HCEC 1CT (cell line): ENCODE measurements around the gene HEG1.

Experiments used
- DNase-seq: peaks from one replicate; pipeline ENCODE4 v3.0.0-alpha.2; 2017

HEG1 gene

DNA sequence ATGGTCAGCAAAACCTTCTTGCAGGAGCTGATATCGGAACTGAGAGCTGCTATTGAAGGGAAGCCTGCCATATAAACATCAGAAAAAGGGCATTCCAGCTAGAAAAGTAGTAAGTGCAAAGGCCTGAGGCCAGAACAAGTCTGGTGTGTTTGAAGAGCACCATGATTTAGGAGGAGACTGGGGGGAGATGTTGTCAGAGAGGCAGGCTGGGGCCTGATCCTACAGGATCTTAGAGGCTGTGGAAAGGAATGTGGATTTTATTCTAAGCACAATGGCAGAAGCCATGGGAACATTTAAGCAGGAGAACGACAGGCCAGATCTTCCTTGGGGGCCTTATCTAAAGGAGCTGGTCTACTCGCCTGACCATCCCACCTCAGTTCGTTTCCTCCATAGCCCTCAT lies 116.1 kb downstream of the HEG1 start:
- DNase-seq = no peak

DNA sequence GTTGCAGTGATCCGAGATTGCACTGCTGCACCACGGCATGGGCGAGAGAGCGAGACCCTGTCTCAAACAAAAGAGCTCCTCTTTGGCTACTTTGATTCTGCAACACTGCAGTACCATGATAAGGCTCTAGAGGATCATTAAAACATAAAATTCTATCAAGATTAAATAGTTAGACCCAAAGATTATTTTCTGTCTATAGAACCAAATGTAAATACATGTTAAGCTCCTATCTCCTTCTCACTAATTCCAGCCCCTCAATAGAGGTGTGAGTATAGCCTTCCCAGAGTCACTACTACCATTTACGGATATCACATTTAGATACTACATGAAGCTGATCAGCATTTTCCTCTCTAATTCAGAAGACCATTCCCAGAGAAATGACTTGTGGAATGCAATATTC lies 116.9 kb downstream of the HEG1 start:
- DNase-seq = no peak

DNA sequence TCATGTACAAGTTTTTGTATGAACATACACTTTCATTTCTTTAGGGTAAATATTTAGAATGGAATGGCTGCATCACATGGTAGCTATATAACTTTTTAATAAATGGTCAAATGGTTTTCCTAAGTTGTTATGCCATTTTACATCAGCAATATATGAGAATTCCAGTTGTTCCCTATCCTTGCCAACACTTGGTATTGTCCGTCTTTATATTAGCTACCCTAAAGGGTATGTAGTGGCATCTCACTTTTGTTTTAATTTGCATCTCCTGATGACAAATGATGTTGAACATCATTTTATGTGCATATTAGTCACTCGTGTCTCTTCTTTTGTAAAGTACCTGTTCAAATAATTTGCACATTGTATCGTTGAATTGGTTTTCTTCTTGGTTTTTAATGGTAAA lies 118.7 kb downstream of the HEG1 start:
- no peak for DNase-seq

DNA sequence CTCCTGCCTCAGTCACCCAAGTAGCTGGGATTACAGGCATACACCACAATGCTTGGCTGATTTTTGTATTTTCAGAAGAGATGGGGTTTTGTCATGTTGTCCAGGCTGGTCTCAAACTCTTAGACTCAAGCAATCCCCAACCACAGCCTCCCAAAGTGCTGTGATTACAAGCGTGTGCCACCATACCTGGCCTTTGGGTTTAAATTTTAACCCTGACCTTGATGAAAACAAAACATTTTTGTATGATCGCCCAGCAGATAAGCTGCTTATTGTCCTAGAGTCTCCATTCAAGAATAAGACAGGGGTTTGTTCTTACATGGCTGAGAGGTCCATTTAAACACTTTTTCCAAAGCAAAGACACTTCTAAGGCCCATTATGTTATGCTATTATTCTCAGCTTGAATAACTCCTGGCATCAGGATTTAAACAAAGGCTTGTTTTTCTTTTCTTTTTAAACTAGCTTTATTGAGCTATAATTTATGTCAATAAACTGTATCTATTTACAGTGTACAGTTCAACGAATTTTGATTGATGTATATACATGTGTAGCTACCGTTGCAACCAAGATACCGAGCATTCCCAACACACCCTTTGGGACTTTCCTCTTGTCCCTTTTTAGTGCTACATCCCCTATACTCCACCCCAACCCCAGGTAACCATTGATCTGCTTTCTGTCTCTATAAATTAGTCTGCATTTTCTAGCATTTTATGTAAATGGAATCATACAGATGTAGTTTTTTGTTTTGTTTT lies 119.8 kb downstream of the HEG1 start:
- no peak for DNase-seq

DNA sequence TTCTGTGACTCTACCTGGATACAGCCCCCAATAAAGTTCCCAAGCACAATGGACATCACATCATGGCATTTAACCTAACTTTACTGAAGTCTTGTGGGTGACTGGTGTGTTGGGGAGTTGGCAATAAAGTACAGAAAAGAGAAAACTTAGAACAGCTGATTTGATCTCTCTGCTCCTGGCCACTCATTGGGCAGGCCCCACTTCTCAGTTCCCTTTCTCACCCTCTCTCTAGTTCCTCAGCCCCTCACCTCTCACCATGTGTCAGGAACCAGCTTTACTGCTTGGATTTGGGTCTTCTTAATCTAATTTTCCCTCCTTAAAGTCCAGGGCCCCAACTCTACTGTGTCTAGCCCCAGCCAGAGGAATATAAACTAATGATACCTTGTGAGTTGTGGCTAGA lies 120.5 kb downstream of the HEG1 start:
- DNase-seq = no peak

DNA sequence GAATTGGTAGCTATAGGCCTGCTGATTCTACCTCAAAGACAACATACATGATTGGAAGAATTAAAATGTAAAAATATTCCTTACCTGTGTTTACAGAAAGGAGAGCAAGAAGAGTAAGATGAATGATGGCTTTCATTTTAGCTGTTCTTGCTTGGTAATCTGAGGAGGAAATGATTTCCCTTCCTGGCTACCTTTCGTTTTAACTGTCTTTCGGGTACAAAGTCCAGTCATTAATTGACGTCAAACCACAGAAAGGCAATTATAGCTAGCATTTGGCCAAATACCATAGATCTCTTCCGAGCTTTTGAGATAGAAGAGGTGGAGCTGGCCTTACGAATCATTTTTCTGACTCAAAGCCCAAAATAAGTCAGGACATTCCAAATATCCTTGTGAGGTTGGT lies 121.2 kb downstream of the HEG1 start, which contains the start of gene MUC13:
TSS of gene MUC13 (minus strand) at position 175 of the 400 bp plus-strand sequence. CDS start at position 136, 39 bp downstream.
- DNase-seq = no peak

DNA sequence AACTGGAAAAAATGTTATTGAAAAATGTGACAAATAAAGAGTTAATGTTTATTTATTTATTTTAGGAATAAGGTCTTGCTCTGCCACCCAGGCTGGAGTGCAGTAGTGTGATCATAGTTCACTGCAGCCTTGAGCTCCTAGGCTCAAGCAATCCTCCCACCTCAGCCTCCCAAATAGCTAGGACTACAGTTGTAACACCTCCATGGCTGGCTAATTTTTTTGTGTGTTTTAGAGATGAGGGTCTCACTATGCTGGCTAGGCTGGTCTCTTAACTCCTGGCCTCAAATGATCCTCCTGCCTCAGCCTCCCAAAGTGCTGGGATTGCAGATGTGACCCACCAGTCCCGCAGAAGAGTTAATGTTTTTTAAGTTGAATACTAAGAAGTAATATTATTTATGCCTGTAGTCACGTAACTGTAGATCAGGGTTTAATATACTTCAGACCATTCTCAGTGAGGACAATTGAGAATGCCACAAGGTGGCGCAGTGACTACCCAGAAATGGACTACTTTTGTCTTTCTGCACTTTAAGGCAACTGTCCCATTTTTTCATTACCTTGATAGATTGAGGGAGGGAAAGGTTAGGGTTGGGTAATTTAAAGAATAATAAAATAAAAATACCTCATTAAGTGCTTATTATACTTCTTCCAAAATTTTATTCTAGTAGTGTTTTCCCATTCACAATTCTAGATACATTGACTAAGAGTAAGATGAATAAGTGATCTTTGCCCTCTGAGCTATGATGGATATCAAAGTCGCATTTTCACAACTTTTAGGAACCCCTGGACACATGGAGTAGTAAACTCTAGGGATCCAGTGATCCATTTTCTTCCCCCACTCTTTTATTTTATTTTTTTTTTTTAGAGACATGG lies 127.2 kb downstream of the HEG1 start:
- peak; percentile 52 for DNase-seq

DNA sequence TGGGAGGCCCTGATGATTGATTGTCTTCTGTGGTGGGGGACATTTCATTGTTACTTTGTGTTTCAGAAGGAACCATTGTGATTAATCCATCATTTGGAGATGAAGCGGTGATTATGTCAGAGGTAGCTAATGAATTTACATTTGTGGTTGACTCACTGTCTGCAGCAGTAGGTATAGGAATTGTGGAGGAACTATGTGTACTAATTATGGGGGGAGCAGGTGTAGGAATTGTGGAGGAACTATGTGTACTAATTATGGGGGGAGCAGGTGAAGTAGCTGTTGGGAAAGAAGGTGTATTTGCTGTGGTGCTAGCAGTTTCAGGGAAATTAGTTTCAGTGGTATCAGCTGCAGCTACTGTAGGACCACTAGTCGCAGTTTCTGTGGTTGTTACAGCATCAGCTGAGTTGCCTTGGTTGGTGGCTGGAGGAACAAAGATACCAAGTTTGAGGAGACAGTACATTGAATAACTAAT lies 128.2 kb downstream of the HEG1 start:
- no peak for DNase-seq

DNA sequence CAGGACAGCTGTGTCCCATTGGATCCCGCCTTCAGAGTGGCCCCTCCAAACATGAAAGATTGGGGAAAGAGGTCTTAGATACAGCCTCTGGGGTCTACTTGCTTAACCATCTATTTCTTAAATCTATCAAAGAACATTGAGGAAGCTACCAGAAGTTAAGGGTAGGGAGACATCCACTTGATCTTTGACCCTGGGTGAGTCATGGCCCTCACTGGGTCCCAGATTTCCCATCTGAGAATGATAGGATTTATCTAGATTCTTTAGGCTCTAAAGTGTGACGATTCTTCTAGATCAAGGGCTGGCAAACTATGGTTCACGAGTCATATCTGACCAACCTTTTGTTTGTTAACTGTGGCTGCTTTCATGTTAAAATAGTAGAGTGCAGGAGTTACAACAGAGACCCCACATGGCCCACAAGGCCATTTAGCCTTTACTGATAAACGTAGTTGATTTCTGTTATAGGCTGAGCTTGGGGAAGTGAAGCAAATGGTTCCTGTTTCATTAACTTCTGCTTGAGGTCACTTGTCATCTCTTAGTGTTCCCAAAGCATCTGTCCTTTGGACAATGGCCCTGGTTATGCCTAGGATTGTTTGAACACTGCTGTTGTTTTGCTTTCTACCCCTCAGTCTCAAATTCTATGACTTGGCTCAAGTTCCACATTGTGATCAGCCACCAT lies 129.2 kb downstream of the HEG1 start:
- no peak for DNase-seq

DNA sequence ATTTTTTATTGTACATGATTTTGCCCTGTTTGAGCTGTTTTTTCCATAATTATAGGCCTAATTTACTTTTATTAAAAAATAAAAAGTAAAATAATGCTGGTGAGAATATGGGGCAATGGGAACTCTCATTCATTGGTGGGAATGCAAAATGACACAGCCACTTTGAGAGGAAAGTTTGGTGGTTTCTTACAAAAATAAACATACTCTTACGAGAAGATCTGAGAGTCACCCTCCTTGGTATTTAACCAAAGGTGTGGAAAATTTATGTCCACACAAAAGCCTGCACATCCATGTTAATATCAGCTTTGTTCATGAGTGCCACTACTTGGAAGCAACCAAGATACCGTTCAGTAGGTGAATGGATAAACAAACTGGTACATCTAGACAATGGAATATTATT lies 131.1 kb downstream of the HEG1 start:
- DNase-seq = peak; percentile 31

DNA sequence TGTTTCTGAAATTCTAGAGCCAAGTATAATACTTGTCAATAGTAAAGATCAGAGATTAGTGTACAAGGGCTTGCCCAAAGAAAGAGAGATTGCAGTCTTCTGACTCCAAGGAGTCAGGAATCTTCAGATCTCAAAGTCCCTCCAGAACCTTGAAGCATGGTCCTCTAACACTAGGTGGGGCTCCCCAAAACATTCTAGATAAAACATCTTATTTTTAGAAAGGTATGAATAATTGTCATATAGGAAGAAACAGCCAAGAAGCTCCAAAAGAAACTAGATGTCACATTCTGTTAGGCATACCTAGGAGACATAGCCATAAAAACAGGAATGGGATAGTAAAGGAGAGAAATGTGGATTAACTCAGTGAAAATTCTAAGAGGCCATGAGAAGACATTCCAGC lies 132.0 kb downstream of the HEG1 start:
- DNase-seq = peak; percentile 21

DNA sequence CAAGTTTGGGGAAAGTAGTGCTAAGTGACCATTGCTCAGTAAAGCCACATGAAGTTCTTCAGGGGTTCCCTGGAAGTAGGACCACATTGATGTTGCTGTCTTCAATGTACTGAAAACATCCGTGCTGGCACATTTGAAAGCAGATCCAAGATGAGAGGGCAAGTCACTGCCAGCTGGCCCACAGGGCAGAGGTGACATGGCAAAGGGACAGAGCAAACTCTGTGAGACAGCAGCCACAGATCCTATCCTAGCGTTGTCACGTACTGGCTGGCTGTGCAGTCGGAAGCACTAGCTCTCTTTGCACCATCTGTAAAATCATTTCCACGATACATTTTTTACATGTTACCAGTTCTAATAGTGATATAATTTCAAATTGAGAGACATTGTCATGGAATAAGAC lies 135.1 kb downstream of the HEG1 start:
- DNase-seq = no peak

DNA sequence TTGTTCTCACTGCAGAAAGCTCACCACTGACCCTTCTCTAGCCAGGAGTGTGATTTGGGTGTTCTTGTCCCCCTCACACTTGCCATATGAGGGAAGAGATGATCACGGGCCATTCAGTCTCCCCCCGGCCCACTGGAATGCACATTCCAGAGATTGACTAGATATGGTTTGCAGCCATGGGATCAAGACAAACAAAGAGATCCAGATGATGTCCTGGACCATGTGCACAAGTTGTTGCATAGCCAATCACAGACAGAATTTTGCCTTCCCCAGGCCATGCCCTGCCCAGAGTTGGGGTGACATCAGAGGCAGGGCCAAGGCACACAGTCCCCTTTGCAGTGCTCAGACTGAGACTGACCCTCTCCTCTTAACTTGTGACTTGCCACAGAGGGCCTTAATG lies 136.0 kb downstream of the HEG1 start:
- DNase-seq = no peak

DNA sequence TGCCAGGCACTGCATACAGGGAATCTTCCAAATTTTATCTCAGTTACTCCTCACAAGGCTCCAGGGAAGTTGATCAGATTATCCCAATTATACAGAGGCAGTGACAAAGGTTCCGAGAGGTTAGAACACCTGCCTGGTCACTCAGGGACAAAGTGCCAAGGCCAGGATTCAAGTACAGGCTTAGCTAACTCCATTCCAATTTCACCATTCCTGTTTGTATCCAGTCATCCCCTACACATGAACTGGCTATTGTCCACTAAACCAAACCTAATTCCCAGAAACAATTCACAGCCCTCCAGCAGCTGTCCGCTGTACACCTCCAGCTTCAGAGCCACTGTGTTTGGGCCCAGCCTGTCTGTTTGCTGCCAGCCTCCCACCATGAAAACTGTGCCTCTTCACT lies 137.3 kb downstream of the HEG1 start:
- DNase-seq = no peak

DNA sequence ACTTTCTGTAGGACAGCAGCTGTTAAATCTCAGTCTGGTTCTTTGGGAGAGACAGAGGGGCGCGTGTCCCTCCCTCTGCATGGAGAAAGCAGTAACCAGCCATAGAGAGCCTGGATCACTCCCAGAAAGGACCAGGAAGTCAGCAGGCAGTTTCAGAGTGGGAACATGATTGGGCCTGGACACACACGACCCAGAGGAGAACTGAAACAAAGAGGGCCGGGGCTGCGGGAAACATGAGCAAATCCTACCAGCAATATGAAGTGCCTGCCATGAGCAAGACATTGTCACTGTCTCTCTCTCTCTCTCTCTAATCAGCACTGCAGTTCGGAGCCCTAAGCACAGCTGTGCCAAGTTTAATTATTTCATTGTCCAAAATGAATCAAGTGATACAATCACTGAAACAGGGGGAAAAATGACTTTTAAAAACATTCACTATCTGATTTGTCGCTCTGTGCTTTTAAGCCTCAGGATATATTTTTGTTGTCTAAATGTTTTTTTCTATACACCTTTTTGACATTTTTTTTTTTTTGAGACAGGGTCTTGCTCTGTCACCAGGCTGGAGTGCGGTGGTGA lies 138.9 kb downstream of the HEG1 start:
- no peak for DNase-seq
